ENCODE results near the gene AKR7A2.
"Not testable (repeated sequence)": the region's sequence is repeated elsewhere in the genome, so short reads cannot be mapped to it uniquely, and the experiment has no call there.

The AKR7A2 gene

DNA sequence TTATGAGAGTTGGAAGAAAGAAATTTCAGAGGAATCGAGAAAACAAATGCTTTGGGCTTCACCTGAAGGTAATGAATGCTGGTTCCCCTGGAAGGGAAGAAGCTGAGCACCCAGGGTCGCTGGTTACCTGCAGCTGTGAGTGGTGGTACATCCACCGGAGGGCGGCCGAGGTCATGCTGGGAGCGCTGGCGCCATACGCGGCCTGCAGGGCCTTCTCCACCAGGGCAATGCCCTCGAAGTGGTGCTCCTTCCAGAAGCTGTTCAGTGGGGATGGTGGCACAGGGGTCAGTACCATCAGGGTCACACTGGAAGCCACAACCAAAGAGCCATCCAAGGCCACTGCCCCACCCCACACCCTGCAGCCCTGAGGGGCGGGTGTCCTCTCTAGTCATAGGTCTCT lies 43.5 kb downstream of the AKR7A2 start:
- no peak for DNase-seq (ENCODE audit: low read depth in 1 of 2, low spot score in 1 of 2)

DNA sequence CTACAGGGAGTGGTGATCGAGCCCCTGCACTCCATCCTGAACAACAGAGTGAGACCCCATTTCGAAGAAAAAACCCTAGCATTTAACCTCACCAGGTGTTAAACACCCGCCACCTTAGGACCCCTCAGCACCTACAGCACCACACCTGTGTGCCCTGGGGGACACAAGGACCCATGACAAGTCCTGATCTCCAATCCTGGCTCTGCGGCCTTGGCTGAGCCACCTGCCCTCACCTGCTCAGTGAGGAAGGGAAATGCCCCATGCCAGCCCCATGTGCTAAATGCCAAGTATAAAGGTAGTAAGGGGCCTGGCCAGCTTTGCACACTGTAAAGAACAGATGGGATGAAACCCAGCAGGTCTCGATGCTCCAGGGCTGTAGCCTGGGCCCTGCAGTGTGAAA lies 49.2 kb downstream of the AKR7A2 start:
- DNase-seq (ENCODE audit: low read depth in 1 of 2, low spot score in 1 of 2): no peak

DNA sequence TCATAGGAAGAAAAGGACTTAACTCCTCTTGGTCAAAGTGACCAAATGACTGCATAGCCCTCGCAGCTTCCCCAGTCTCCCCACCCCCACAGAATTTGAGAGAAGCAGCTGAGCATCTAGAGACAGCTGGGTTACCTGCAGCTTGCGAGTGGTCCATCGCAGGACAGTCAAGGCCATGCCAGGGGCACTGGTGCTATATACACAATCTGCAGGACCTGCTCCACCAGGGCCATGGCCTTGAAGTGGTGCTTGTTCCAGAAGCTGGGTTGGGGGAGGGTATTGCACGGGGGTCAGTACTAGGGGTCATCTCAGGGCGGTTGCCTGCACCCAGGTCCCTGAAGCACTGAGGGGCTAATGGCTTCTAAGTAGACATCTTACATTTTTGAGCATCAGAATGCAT lies 49.9 kb downstream of the AKR7A2 start:
- no peak for DNase-seq (ENCODE audit: low read depth in 1 of 2, low spot score in 1 of 2)

DNA sequence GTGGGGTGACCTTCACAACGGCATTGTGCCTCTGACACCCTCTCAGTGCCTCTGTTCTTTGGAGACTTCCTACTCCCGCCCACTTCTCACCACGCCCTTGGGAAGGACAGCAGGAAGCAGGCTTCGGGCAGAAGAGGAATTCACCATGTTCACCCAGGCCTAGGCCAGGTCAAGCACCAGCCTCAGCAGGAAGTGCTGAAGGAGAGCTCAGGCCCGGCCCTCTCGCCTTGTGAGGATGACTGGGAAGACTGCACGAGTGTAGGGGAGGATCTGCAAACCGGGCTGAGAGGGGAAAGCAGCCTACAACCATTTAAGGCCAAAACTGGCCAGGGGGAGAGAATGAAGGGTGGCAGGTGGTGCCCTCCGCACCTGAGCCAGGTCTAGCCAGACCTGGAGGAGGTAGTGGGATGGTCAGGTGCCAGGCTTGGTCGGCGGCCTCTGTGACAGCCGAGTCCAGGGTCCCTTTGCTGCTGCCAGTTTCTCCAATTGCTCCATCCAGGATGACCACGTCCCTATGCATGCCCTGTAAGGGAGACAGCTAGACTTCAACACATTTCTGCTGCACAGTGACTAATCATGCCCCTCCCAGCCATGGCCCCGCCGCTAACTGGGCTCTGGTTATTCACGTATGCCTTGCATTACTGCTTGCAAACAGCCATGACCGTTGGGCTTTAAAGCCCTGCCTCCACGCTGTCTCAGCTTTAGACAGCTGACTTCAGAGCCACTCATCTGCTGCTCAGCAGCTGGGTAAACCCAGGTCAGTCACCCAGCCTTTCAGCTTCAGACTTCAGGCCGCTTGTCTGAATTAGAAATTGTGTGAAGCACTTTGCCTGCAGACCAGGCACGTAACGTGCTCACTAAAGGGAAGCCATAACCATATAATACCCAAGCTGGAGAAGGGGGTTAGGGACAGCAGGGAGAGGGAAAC lies 51.5 kb downstream of the AKR7A2 start:
- no peak for DNase-seq (ENCODE audit: low read depth in 1 of 2, low spot score in 1 of 2)

DNA sequence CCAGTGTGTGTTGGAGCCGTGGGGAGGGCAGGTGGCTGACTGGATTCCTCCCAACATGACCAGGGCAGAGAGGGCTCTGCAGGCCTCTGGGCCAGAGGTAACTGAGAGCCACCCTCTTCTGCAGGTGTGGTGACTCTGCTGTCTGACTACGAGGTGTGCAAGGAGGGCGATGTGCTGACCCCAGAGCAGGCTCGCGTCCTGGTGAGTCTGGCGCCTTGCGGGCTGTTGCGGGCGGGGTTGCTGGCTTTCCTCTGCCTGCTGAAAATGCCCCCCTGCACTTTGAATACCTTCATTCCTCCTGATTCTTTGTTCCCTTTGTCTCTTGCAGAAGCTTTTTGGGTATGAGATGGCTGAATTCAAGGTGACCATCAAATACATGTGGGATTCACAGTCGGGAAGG lies 53.6 kb downstream of the AKR7A2 start:
- DNase-seq (ENCODE audit: low read depth in 1 of 2, low spot score in 1 of 2): no peak

DNA sequence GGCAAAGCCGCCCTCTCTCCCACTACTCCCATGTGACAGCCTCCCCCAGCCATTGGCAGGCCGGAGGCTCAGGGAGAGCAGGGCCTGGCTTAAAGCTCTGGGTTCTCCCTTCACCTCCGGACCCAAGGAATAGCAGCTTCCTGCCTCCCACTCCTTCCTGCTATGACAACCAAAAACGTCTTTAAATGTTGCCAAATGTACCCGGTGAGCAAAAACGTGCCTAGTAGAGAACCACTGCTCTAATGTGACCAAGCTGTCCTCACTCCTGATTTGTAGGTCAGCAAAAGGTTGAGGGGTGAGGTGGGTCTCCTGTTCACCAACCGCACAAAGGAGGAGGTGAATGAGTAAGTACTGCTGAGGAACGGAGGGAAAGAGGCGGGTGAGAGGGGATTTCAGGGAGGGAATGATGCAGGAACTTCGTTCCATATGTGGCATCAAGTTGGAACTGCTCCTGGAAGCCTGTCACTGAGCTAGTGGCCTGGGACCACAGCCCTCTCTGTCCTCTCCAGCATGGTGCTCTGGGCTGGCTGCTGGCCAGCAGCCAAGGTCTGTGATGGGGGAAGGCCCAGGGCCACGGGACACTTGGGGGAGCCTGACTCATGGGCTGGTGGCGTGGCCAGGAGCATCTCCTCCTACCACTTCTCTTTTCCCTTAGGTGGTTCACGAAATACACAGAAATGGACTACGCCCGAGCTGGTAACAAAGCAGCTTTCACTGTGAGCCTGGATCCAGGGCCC lies 54.6 kb downstream of the AKR7A2 start:
- DNase-seq (ENCODE audit: low read depth in 1 of 2, low spot score in 1 of 2): no peak

DNA sequence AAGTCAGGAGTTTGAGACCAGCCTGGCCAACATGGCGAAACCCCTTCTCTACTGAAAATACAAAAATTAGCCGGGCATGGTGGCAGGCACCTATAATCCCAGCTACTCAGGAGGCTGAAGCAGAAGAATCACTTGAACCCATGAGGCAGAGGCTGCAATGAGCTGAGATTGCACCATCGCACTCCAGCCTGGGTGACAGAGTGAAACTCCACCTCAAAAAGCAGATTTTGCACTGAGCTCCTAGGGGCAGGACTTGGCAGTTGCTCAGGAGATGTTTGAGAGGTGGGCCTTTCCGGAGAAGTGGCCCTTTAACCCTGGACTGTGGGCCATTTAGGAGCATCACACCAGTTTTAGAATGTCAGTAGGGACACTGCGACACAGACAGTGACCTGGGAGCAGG lies 55.6 kb downstream of the AKR7A2 start:
- DNase-seq (ENCODE audit: low read depth in 1 of 2, low spot score in 1 of 2): not testable (repeated sequence)

DNA sequence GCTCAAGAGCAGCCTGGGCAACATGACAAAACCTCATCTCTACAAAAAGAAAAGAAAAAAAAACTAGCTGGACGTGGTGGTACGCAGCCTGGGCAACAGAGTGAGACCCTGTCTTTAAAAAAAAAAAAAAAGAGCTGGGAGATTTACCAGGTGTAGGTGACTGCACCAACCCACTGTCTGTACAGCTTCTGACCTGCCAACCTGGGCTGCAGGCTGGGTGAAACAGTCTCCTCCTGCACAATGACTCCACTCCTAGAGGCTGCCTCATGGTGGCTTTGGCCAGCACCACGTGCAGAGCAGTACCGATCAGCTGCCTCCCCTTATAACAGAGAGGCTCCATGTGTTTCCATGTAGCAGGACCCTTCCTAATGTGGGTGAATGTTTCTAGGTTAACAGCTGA lies 56.7 kb downstream of the AKR7A2 start:
- no peak for DNase-seq (ENCODE audit: low read depth in 1 of 2, low spot score in 1 of 2)

DNA sequence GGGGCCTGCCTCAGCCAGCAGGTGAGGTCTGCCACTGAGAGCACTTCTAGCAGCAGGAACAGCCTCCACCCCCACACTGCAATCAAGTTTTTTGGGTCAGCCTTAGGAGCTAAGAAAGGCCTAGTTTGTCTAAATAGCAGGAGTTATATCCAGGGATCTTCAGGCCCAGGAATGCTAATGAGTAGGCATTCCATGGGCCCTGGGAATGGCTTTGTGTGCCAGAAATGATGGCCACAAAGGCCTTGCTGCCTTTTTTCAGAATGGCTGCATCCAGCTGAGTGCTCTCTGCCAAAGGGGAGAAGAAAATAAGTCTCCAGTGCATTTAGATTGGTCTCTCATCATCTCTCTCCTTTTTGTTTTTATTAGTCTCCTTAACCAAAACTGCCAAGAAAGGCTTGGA lies 57.5 kb downstream of the AKR7A2 start:
- no peak for DNase-seq (ENCODE audit: low read depth in 1 of 2, low spot score in 1 of 2)

Measured in activated CD4-positive, alpha-beta T cell treated with anti-CD3 and anti-CD28 coated beads, Interleukin-2, amount 50 U/mL, for 24 hours (primary cell).